GM04504 (cell line): ENCODE results near the gene USHBP1.

Experiments used
- DNase-seq: peaks from one replicate; pipeline ENCODE4 v3.0.0-alpha.2; 2012; ENCODE audit warnings: low read depth

Gene USHBP1

GRCh38 chr19:17237747-17238706 lies 26.5 kb downstream of the USHBP1 start:
- DNase-seq: no peak

GRCh38 chr19:17236811-17237543 lies 27.6 kb downstream of the USHBP1 start:
- no peak for DNase-seq

GRCh38 chr19:17235971-17236777 lies 28.4 kb downstream of the USHBP1 start:
- no peak for DNase-seq

GRCh38 chr19:17235300-17235970 lies 29.1 kb downstream of the USHBP1 start:
- DNase-seq: peak; percentile 38

GRCh38 chr19:17234911-17235299 lies 29.6 kb downstream of the USHBP1 start:
- DNase-seq: no peak

- no peak for DNase-seq
Observed at GRCh38 chr19:17232258-17232657, 32.3 kb downstream of the USHBP1 start.

- DNase-seq: no peak
Observed at GRCh38 chr19:17229890-17230289, 34.7 kb downstream of the USHBP1 start.

- no peak for DNase-seq
Observed at GRCh38 chr19:17227798-17228367, 36.7 kb downstream of the USHBP1 start.

GRCh38 chr19:17226002-17226933 lies 38.3 kb downstream of the USHBP1 start, which contains the start of gene OCEL1:
TSS of gene OCEL1 (plus strand) at chr19:17226226. CDS start at chr19:17226248, 22 bp downstream.
- DNase-seq: peak; percentile 96

- DNase-seq: no peak
Observed at GRCh38 chr19:17225053-17225452, 39.5 kb downstream of the USHBP1 start.

- peak; percentile 36 for DNase-seq
Observed at GRCh38 chr19:17220207-17220758, 44.3 kb downstream of the USHBP1 start.

- DNase-seq: no peak
Observed at GRCh38 chr19:17219286-17219685, 45.3 kb downstream of the USHBP1 start.

GRCh38 chr19:17216058-17216670 lies 48.4 kb downstream of the USHBP1 start:
- DNase-seq: no peak

GRCh38 chr19:17215127-17215971 lies 49.2 kb downstream of the USHBP1 start, which contains the start of gene USE1:
TSS of gene USE1 (plus strand) at chr19:17215357. CDS start at chr19:17215406, 49 bp downstream.
- peak; percentile 83 for DNase-seq

- no peak for DNase-seq
Observed at GRCh38 chr19:17214508-17215126, 49.9 kb downstream of the USHBP1 start.

- DNase-seq: no peak
Observed at GRCh38 chr19:17213334-17213733, 51.2 kb downstream of the USHBP1 start.

- DNase-seq: no peak
Observed at GRCh38 chr19:17211547-17212446, 52.7 kb downstream of the USHBP1 start.
